NB4 (cell line): ENCODE measurements around the gene ABLIM1.
A peak's percentile ranks its signal among the peaks of the same experiment; 100 is the strongest.

Experiments
- DNase-seq: peaks from one replicate; pipeline ENCODE4 v3.0.0; 2010; ENCODE audit warnings: low read depth
- H3K4me3 ChIP-seq: one replicate; pipeline ENCODE4 v1.5.1; 2011; ENCODE audit warnings: mild to moderate bottlenecking, low read depth, low read length, moderate library complexity
- MYC ChIP-seq: IDR thresholded peaks from 2 replicates; pipeline ENCODE4 v1.6.1; 2011; ENCODE audit warnings: low read depth, low read length
- POLR2A ChIP-seq: IDR thresholded peaks from 2 replicates; pipeline ENCODE4 v1.6.1; 2011; ENCODE audit warnings: mild to moderate bottlenecking; ENCODE audit not compliant: insufficient read length; ENCODE audit errors: extremely low read depth
- TF ChIP-seq, protein P1 (sequence below): IDR thresholded peaks from 2 replicates; pipeline ENCODE4 v1.6.1; 2011; ENCODE audit warnings: low read depth, low read length
- TF ChIP-seq, protein P2 (sequence below): IDR thresholded peaks from one replicate; pipeline ENCODE4 v1.5.1; 2012; ENCODE audit warnings: low read depth, low read length

Gene ABLIM1

DNA sequence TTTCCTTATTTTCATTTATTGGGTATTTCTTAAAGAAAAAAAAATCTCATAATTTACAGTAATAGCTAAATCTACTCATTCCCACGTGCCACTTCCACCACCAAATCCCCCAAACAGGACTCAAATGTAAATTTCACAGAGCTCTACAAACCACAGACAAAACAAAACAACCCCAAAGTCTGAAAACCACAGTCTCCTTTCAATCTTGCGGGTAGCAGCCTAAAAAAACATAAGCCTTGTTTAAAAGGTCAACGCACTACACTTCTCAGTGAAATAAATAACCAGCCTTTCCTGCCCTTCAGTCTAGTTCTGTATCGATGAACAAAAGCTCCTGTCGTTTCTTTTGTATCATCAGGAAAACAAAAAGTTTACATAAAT, 132.0 kb downstream of the ABLIM1 start:
- no peak for DNase-seq
- TF ChIP-seq, protein P1, sequence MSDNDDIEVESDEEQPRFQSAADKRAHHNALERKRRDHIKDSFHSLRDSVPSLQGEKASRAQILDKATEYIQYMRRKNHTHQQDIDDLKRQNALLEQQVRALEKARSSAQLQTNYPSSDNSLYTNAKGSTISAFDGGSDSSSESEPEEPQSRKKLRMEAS, result peak; percentile 33; the same call in 1 of the 2 replicates
- TF ChIP-seq, protein P2, sequence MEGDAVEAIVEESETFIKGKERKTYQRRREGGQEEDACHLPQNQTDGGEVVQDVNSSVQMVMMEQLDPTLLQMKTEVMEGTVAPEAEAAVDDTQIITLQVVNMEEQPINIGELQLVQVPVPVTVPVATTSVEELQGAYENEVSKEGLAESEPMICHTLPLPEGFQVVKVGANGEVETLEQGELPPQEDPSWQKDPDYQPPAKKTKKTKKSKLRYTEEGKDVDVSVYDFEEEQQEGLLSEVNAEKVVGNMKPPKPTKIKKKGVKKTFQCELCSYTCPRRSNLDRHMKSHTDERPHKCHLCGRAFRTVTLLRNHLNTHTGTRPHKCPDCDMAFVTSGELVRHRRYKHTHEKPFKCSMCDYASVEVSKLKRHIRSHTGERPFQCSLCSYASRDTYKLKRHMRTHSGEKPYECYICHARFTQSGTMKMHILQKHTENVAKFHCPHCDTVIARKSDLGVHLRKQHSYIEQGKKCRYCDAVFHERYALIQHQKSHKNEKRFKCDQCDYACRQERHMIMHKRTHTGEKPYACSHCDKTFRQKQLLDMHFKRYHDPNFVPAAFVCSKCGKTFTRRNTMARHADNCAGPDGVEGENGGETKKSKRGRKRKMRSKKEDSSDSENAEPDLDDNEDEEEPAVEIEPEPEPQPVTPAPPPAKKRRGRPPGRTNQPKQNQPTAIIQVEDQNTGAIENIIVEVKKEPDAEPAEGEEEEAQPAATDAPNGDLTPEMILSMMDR, result no peak
- peak overlapping the region; percentile 71 for H3K4me3 ChIP-seq

DNA sequence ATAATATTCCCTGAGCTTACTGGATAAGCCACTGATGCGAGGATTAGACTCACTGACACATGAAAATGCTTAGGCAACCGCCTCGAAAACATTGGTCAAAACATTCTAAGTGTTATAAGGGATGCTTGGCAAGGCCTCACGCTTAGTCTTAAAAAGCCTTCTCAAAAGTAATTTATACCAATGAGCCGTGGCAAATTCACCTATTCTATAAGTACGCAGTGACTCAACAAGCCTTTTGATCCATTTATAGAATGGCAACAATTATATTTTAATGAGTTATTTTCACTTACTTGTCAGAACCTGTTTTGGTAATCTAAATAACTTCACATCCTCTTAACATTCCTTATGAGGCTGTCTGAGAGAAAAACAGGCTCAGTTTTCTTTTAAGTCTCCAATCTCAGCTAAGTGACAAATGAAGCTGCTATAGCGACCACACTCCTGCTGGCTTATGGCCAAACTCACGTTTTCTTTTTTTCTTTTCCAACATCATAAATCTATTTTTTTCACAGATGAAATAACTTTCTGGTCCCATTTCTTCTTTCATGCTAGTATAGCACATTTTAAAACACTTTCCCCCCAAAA, 132.6 kb downstream of the ABLIM1 start:
- DNase-seq, result no peak
- H3K4me3 ChIP-seq, result peak overlapping the region; percentile 71
- TF ChIP-seq, protein P2, result no peak
- TF ChIP-seq POLR2A, result no peak
- no peak for TF ChIP-seq MYC
- TF ChIP-seq, protein P1, result no peak

DNA sequence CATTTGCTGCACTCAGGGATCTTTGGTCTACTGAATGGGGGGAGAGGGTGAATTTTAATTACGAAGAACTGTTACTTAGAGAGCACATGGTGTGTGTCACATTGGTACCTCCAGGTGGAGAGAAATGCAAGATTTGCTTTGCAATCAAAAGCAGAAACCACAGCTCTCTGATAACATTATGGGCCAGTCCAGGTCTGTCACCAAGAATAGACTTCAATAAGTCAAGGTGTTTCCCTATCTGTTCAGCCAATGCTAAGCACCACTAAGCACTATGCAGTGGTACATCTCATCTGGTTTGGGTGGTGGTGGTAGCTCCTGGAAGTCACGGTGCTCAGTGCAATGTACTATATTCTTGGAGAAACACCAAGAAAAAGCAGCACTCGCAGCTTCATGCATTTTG, 134.2 kb downstream of the ABLIM1 start:
- no peak for DNase-seq
- H3K4me3 ChIP-seq, result no peak overlapping the region
- no peak for TF ChIP-seq MYC
- TF ChIP-seq, protein P2, result no peak
- no peak for TF ChIP-seq POLR2A
- TF ChIP-seq, protein P1, result 0 out of 2 replicates have a peak, but pooled peaks have one; percentile 12

DNA sequence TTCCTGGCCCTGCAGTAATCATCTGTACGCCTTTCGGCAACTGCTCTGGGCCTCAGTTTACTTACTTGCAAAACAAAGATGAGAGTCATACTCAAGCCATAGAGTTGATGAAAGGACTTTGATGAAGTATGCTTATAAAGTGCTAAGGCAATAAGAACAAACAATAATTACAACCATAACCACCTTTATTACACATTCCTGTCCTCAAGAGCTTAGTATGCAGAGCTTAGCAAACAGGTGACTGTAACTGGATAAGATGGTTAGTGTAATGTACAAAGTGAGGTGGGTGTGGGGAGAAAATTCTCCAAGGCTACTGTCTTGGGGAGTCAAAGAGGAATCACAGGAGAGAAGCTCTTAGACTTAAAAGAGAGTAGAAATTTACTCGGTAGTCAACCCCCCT, 136.8 kb downstream of the ABLIM1 start:
- no peak overlapping the region for H3K4me3 ChIP-seq
- TF ChIP-seq, protein P2, result no peak
- TF ChIP-seq, protein P1, result no peak
- TF ChIP-seq POLR2A (no peak), MYC (no peak)
- DNase-seq, result no peak

DNA sequence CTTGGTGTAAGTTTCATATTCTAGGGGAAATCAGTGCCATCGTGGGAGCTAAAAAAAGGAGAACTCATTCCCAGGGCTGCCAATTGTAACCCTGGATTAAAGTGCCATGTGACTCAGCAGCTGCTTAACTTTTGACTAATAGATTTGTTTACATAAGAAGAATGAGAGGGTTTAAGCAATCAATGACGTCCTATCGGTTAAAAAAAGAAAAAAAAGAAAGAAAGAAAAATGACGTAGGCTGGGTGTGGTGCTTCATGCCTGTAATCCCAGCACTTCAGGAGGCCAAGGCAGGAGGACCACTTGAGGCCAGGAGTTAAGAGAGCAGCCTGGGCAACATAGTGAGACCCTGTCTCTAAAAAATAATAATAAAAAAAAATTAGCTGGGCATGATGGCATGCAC, 137.6 kb downstream of the ABLIM1 start:
- peak; percentile 25 for DNase-seq
- H3K4me3 ChIP-seq, result no peak overlapping the region
- TF ChIP-seq, protein P1, result no peak

DNA sequence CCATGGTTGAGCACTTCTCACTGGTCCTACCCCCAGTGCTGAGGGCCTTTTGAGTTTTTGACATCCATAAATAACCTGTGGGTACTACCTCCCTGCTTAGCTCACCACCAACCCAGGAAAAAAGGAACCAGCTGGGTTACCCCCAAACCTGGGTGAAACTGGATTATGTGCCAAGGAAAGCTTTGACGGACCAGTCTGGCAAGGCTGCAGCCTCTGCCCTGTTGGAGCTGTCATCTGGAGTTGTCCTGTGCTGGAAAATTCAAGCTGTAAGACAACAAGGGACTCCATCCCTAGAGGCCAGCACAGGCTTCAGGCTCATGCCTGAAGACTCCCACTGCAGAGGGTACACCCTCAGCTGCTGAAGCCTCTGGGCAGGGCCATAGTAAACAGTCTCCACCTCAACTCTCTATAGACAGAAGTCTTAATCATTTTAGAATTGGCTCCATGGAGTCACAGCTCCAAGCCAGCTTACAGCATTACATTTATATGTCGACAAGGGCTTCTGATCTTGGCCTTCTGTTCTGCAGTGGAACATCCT, 138.2 kb downstream of the ABLIM1 start:
- no peak for DNase-seq
- no peak overlapping the region for H3K4me3 ChIP-seq
- no peak for TF ChIP-seq POLR2A

DNA sequence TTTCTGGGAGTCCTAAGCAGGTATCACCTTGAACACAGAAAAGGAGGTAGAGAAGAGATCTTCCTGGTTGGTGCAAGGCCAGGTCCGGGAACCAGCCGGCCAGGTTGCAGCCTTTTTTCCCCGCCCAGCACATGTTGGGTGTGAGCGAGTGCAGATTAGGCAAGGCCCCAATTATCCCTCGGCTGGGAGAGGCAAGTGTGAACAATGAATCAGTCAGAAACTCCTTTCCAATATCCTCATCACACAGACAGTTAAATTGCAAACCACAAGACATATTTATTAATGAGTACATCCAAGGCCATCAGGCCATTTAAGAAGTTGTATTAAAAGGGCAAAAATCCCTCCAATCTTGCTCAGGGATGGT, 138.8 kb downstream of the ABLIM1 start:
- no peak overlapping the region for H3K4me3 ChIP-seq
- no peak for TF ChIP-seq POLR2A
- TF ChIP-seq, protein P2, result no peak
- no peak for DNase-seq
